ENCODE data around the gene CNTFR. TPM values are rescaled to one million over a fixed set of nuclear protein-coding genes. Genes with fewer than 3 reads are reported as not detected.

CNTFR gene
- total RNA-seq, 2 experiments from 2014 or later = not detected

DNA sequence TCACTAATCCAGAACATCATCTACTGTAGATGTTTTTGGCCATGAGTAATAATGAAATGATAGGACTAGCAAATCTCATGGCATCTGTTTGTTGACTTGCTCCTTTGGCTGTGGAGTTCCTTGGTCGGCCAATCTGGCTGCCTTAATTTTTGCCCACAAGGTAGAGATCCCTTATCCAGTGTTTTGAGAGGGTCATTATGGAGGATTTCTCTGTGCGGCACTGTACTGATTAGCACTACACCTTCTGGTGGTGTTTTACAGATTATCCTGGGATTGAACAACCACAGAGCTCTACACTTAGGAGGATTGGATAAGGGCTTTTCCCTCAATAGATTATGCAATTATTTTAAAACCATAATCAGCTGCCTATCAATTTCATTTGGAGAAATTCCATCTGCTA lies 63.5 kb downstream of the CNTFR start:
- Histone ChIP-seq H2AFZ (ENCODE audit: low read length) (no peak overlapping the region), H4K20me1 (ENCODE audit: insufficient read depth, low read length) (no peaks in the 10 kb centered on the region), H3K36me3 (ENCODE audit: insufficient read depth, low read length) (no peaks in the 10 kb centered on the region), H3K9me2 (ENCODE audit: insufficient read depth, low read length) (no peaks in the 10 kb centered on the region), H3K4me3 (ENCODE audit: low read depth, low read length, poor library complexity, severe bottlenecking) (no peak overlapping the region), H3K4me2 (ENCODE audit: low read length) (no peak overlapping the region), H3K4me1 (ENCODE audit: insufficient read depth, low read length, poor library complexity, severe bottlenecking) (peaks cover 12% of the 10 kb centered on the region), H3K9me3 (ENCODE audit: low read length) (no peaks in the 10 kb centered on the region), H3K27ac (ENCODE audit: low read depth, low read length, poor library complexity, severe bottlenecking) (no peak overlapping the region), H3K79me2 (ENCODE audit: insufficient read depth, low read depth, low read length) (no peaks in the 10 kb centered on the region)
- no peak for DNase-seq (ENCODE audit: low spot score)
- BruUV-seq (replicated peaks) = no TSS peak
- ChIA-PET CTCF (ENCODE audit: unreplicated experiment) (no interaction called here), POLR2A (no interaction called here)
- no peak for TF ChIP-seq EZH2phosphoT487 (IDR thresholded peaks at IDR 0.05; ENCODE audit: borderline replicate concordance, low read depth, low read length)
- TF ChIP-seq, protein P1, sequence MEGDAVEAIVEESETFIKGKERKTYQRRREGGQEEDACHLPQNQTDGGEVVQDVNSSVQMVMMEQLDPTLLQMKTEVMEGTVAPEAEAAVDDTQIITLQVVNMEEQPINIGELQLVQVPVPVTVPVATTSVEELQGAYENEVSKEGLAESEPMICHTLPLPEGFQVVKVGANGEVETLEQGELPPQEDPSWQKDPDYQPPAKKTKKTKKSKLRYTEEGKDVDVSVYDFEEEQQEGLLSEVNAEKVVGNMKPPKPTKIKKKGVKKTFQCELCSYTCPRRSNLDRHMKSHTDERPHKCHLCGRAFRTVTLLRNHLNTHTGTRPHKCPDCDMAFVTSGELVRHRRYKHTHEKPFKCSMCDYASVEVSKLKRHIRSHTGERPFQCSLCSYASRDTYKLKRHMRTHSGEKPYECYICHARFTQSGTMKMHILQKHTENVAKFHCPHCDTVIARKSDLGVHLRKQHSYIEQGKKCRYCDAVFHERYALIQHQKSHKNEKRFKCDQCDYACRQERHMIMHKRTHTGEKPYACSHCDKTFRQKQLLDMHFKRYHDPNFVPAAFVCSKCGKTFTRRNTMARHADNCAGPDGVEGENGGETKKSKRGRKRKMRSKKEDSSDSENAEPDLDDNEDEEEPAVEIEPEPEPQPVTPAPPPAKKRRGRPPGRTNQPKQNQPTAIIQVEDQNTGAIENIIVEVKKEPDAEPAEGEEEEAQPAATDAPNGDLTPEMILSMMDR (conservative IDR thresholded peaks at IDR 0.05; ENCODE audit: low read length) = no peak
- intact Hi-C loops (cut with micrococcal nuclease; ENCODE audit: unreplicated experiment) = no loop called here

DNA sequence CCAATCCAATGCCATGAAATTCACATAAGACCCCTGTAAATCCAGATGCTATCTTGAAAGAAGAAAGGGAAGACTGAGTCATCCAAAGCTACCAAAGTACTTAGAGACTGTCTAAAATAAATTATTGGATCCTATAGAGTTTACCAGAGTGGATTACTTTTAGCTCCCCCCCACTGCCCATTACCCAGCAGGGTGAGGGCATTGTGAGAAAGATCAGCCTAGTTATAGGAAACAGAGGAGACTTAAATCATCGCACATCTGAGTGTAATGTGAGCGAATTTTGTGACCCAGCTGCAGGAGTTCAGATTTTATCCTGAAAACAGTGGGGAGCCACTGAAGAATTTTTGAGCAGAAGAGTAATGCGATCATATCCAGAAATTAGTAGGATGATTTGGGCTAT lies 65.2 kb downstream of the CNTFR start:
- ChIA-PET POLR2A (no interaction called here), CTCF (ENCODE audit: unreplicated experiment) (no interaction called here)
- H3K4me3 ChIP-seq (ENCODE audit: low read depth, low read length, poor library complexity, severe bottlenecking) = no peak overlapping the region
- no peaks in the 10 kb centered on the region for H3K79me2 ChIP-seq (ENCODE audit: insufficient read depth, low read depth, low read length)
- H3K27ac ChIP-seq (ENCODE audit: low read depth, low read length, poor library complexity, severe bottlenecking) = no peak overlapping the region
- peaks cover 12% of the 10 kb centered on the region for H3K4me1 ChIP-seq (ENCODE audit: insufficient read depth, low read length, poor library complexity, severe bottlenecking)
- TF ChIP-seq, protein P1 (conservative IDR thresholded peaks at IDR 0.05; ENCODE audit: low read length) = no peak
- TF ChIP-seq EZH2phosphoT487 (IDR thresholded peaks at IDR 0.05; ENCODE audit: borderline replicate concordance, low read depth, low read length) = no peak
- no peaks in the 10 kb centered on the region for H3K36me3 ChIP-seq (ENCODE audit: insufficient read depth, low read length)
- H3K9me2 ChIP-seq (ENCODE audit: insufficient read depth, low read length) = no peaks in the 10 kb centered on the region
- no TSS peak for BruUV-seq (replicated peaks)
- H3K9me3 ChIP-seq (ENCODE audit: low read length) = no peaks in the 10 kb centered on the region
- intact Hi-C loops (cut with micrococcal nuclease; ENCODE audit: unreplicated experiment) = no loop called here
- no peak overlapping the region for H3K4me2 ChIP-seq (ENCODE audit: low read length)
- no peak for DNase-seq (ENCODE audit: low spot score)
- no peak overlapping the region for H2AFZ ChIP-seq (ENCODE audit: low read length)
- H4K20me1 ChIP-seq (ENCODE audit: insufficient read depth, low read length) = no peaks in the 10 kb centered on the region

DNA sequence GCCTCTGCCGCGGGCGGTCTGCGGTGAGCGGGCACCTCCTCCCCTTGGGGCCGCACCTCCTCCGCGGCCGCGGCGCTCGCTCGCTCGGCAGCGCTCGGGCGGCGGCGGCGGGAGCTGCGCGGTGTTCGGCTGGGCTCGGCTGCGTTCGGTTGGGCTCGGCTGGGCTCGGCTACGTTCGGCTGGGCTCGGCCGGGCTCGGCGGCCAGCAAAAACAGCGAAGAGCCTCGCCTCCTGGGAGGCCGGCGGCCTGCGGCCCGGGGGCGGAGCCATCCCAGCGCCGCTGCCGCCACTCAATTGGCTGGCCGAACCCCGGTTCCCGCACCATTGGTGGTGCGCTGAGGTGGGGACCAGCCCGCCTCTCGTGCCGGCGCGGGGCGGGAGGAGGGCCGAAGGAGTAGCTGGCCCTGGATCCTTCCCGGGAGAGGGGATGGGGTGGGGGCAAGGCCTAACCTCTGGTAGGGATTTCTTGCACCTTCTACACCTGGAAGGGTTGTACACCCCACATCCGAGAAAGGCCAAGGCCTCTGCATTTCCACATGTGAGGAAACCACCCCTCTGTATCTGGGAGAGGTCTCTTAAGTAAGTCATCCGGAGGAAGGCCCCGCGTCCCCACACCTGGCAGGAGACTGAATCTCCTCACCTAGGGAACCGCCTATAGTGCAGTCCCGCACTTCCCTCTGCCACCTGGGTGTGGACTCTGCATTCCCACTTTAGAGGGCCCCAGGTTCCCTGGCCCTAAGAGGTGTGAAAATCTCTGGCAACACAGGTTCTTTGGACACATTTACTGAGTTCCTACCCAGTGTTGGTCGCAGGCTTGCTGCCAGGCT lies 66.3 kb downstream of the CNTFR start, which contains the start of gene ENHO:
Gene ENHO (minus strand): TSS at position 20 of the 827 bp plus-strand sequence. CDS start 1,295 bp downstream, outside the sequence.
- Histone ChIP-seq H3K4me1 (ENCODE audit: insufficient read depth, low read length, poor library complexity, severe bottlenecking) (peaks cover 12% of the 10 kb centered on the region), H2AFZ (ENCODE audit: low read length) (peak within 1 kb of the TSS; percentile 96), H3K4me3 (ENCODE audit: low read depth, low read length, poor library complexity, severe bottlenecking) (peak within 1 kb of the TSS; percentile 62), H3K36me3 (ENCODE audit: insufficient read depth, low read length) (no peaks in the 10 kb centered on the region), H3K9me3 (ENCODE audit: low read length) (no peaks in the 10 kb centered on the region), H3K9me2 (ENCODE audit: insufficient read depth, low read length) (no peaks in the 10 kb centered on the region), H3K27ac (ENCODE audit: low read depth, low read length, poor library complexity, severe bottlenecking) (no peak within 1 kb of the TSS), H4K20me1 (ENCODE audit: insufficient read depth, low read length) (no peaks in the 10 kb centered on the region), H3K79me2 (ENCODE audit: insufficient read depth, low read depth, low read length) (no peaks in the 10 kb centered on the region), H3K4me2 (ENCODE audit: low read length) (peak within 1 kb of the TSS; percentile 95)
- POLR2A ChIA-PET = interaction anchor here (0.6 kb wide), 1 partner anchor 1050 kb away, joined by 3 read pairs; no protein-coding TSS in a partner anchor
- intact Hi-C loops (cut with micrococcal nuclease; ENCODE audit: unreplicated experiment) = no loop called here
- BruUV-seq (replicated peaks) = no TSS peak
- no peak for TF ChIP-seq EZH2phosphoT487 (IDR thresholded peaks at IDR 0.05; ENCODE audit: borderline replicate concordance, low read depth, low read length)
- TF ChIP-seq, protein P1 (conservative IDR thresholded peaks at IDR 0.05; ENCODE audit: low read length) = no peak
- CTCF ChIA-PET (ENCODE audit: unreplicated experiment) = no interaction called here
- peak; percentile 87 for DNase-seq (ENCODE audit: low spot score)

Data from OCI-LY7 (cell line).